A673 (cell line): ENCODE data around the gene ATG101. TPM values are rescaled to one million over a fixed set of nuclear protein-coding genes. Genes with fewer than 3 reads are reported as not detected.

Experiments
- BruUV-seq: library from RNA; stranded (reverse); fragments of 400-500 nt; replicated peaks from 2 replicates; lab custom pipeline; 2021; lab: Mats Ljungman, UMichigan
- CTCF ChIA-PET: fragments of 300-600 bp; sonication (Branson Sonifier 250); formaldehyde crosslinking; loops from one replicate; lab custom pipeline; 2022; ENCODE audit warnings: antibody characterized with exemption; lab: Charles Lee
- POLR2A ChIA-PET: fragments of 300-600 bp; sonication (Branson Sonifier 250); formaldehyde crosslinking; loops from one replicate; lab custom pipeline; 2022; ENCODE audit warnings: antibody characterized with exemption; ENCODE audit not compliant: low non-redundant PET; lab: Charles Lee
- DNase-seq: peaks from one replicate; pipeline ENCODE4 v3.0.0-alpha.2; 2015; ENCODE audit warnings: low spot score
- H3K27ac ChIP-seq: fragments of 200-600 bp; sonication (generic); 2 replicates; pipeline ENCODE4 v1.5.1; 2016; ENCODE audit warnings: mixed run types, low read depth, mild to moderate bottlenecking, mixed read lengths, antibody characterized with exemption, low read length; ENCODE audit not compliant: poor library complexity, severe bottlenecking
- H3K27me3 ChIP-seq: fragments of 200-600 bp; sonication (generic); replicated peaks from 2 replicates; pipeline ENCODE4 v1.6.1; 2017; ENCODE audit warnings: mixed run types, low read depth, mild to moderate bottlenecking, mixed read lengths, antibody characterized with exemption, low read length; ENCODE audit not compliant: insufficient read depth, poor library complexity
- H3K36me3 ChIP-seq: fragments of 200-600 bp; sonication (generic); 2 replicates; pipeline ENCODE4 v1.6.1; 2016; ENCODE audit warnings: mixed run types, mild to moderate bottlenecking, mixed read lengths, antibody characterized with exemption, low read length; ENCODE audit not compliant: insufficient read depth, poor library complexity, severe bottlenecking
- H3K4me1 ChIP-seq: fragments of 200-600 bp; sonication (generic); 2 replicates; pipeline ENCODE4 v1.6.1; 2017; ENCODE audit warnings: mixed run types, mild to moderate bottlenecking, mixed read lengths, antibody characterized with exemption, low read length; ENCODE audit not compliant: insufficient read depth, poor library complexity, severe bottlenecking
- H3K4me3 ChIP-seq: fragments of 200-600 bp; sonication (generic); 2 replicates; pipeline ENCODE4 v1.5.1; 2016; ENCODE audit warnings: low read depth, mixed run types, mild to moderate bottlenecking, mixed read lengths, low read length; ENCODE audit not compliant: poor library complexity, severe bottlenecking
- H3K9me3 ChIP-seq: fragments of 200-600 bp; sonication (generic); 2 replicates; pipeline ENCODE4 v1.6.1; 2016; ENCODE audit warnings: mixed run types, low read depth, mild to moderate bottlenecking, mixed read lengths, antibody characterized with exemption, low read length; ENCODE audit not compliant: poor library complexity, severe bottlenecking
- EZH2 ChIP-seq: fragments of 200-600 bp; sonication (generic); IDR thresholded peaks from 2 replicates; pipeline ENCODE4 v1.6.1; 2017; ENCODE audit warnings: borderline replicate concordance, low read depth, mild to moderate bottlenecking, mixed read lengths, antibody characterized with exemption, low read length; ENCODE audit not compliant: poor library complexity, severe bottlenecking
- intact Hi-C: fragments of 100-400 bp; cut with micrococcal nuclease; formaldehyde crosslinking; loops from one replicate; pipeline ENCODE4 v1.10.0; 2022; ENCODE audit not compliant: unreplicated experiment
- total RNA-seq: library from RNA; stranded (reverse); gene quantifications from 2 replicates; pipeline ENCODE4 v1.2.3, GENCODE V29; 2021
- TF ChIP-seq, protein P1 (sequence below): fragments of 300-800, 200-600 bp; sonication (generic); conservative IDR thresholded peaks from 2 replicates; pipeline ENCODE4 v1.5.1; 2017; ENCODE audit warnings: low read depth, mild to moderate bottlenecking, antibody characterized with exemption, low read length, moderate library complexity, mixed read lengths

The ATG101 gene
- total RNA-seq, 1 experiment from 2014 or later, result 52.0 TPM

DNA sequence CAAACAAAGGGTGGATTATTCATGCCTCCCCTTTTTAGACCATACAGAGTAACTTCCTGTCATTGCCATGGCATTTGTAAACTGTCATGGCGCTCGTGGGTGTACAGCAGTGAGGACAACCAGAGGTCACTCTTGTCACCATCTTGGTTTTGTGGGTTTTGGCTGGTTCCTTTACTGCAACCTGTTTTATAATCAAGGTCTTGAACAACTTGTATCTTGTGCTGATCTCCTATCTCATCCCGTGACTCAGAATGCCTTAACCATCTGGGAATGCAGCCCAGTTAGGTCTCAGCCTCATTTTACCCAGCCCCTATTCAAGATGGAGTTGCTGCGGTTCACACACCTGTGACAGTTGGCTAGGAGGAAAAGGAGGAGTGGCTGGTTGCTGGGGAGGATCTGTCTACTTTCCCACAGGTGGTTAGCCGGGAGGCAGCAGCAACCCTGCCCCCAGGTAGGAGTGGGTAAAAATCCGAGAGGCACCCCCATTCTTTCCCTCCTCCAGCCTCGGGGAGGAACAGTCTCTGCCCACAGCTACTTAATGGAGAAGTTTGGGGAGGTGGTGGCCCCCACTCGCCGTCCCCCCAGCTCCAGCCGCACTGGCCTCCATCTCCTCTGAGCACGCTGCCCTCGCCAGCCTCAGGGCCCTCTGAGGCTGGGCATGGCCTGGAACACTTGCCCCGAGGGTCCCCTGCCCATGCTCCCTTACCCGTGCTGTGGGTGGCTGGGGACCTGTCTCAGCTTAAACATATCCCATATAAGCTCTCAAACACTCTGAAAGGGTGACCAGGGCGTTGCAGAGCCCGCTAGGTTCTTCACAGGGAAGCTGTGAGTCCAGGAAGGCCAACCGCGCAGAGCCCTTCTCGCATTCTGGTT is 51.4 kb downstream of the ATG101 start:
- CTCF ChIA-PET, result interaction anchor here (0.5 to 5.1 kb wide), 8 partner anchors 26 to 672 kb away, joined by 3 to 45 read pairs (median 4); partner anchors contain the start of gene TAMALIN
- POLR2A ChIA-PET, result interaction anchor here (0.6 kb wide), 1 partner anchor 259 kb away, joined by 4 read pairs; no protein-coding TSS in a partner anchor
- Histone ChIP-seq H3K27ac (no peak overlapping the region), H3K4me3 (no peak overlapping the region), H3K4me1 (peaks cover 8% of the 10 kb centered on the region), H3K36me3 (no peaks in the 10 kb centered on the region), H3K9me3 (no peaks in the 10 kb centered on the region), H3K27me3 (no peaks in the 10 kb centered on the region)
- no peak for DNase-seq
- TF ChIP-seq, protein P1, sequence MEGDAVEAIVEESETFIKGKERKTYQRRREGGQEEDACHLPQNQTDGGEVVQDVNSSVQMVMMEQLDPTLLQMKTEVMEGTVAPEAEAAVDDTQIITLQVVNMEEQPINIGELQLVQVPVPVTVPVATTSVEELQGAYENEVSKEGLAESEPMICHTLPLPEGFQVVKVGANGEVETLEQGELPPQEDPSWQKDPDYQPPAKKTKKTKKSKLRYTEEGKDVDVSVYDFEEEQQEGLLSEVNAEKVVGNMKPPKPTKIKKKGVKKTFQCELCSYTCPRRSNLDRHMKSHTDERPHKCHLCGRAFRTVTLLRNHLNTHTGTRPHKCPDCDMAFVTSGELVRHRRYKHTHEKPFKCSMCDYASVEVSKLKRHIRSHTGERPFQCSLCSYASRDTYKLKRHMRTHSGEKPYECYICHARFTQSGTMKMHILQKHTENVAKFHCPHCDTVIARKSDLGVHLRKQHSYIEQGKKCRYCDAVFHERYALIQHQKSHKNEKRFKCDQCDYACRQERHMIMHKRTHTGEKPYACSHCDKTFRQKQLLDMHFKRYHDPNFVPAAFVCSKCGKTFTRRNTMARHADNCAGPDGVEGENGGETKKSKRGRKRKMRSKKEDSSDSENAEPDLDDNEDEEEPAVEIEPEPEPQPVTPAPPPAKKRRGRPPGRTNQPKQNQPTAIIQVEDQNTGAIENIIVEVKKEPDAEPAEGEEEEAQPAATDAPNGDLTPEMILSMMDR, result no peak
- TF ChIP-seq EZH2, result no peak
- intact Hi-C loops, result loop anchor here (1.0 to 5.0 kb wide), 2 partner anchors 96 to 114 kb away; partner anchors contain the start of gene TAMALIN
- no TSS peak for BruUV-seq

DNA sequence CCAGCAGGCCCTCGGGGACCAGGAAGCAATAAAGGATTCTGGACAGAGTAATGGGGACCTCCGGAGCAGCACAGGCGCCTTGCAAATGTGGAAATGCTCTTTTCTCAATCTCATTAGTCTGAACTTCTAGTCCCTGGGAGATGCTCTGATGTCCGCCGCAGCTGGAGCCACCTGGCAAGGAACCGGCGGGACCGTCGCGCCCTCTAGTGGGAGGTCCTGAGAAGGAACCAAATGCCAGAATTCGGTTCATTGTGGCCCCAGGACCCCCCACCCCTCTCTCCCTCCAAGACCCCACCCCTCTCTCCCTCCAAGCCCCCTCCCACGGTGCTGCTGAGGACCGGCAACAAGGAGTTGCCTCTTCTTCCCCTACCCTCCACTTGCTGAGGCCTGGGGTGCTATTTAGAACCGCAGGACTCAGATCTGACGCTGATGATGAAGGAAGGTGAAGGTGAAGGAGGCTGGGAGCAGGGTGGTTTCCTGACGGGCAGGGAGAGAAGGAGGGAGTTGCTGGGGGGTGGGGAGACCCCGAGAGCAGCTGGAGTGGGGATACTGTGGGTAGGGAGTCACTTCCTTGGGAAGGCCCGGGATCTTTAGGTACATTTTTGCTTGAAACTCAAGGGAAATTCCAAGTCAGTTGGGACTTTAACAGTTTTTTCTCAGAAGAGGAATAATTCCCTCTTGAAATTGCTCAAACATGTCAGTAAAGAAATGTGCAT is 52.2 kb downstream of the ATG101 start:
- peak; percentile 81 for DNase-seq
- no peaks in the 10 kb centered on the region for H3K27me3 ChIP-seq
- H3K27ac ChIP-seq, result no peak overlapping the region
- H3K4me1 ChIP-seq, result peaks cover 8% of the 10 kb centered on the region
- ChIA-PET CTCF (interaction anchor here (0.5 to 5.1 kb wide), 5 partner anchors 25 to 275 kb away, joined by 3 to 45 read pairs (median 5); partner anchors contain the start of gene TAMALIN), POLR2A (interaction anchor here (0.6 kb wide), 1 partner anchor 260 kb away, joined by 4 read pairs; no protein-coding TSS in a partner anchor)
- no peaks in the 10 kb centered on the region for H3K36me3 ChIP-seq
- intact Hi-C loops, result loop anchor here (5.0 kb wide), 1 partner anchor 115 kb away; the partner anchor contains the start of gene TAMALIN
- no peak for TF ChIP-seq EZH2
- TF ChIP-seq, protein P1, result peak; percentile 86
- H3K4me3 ChIP-seq, result no peak overlapping the region
- no TSS peak for BruUV-seq
- no peaks in the 10 kb centered on the region for H3K9me3 ChIP-seq

DNA sequence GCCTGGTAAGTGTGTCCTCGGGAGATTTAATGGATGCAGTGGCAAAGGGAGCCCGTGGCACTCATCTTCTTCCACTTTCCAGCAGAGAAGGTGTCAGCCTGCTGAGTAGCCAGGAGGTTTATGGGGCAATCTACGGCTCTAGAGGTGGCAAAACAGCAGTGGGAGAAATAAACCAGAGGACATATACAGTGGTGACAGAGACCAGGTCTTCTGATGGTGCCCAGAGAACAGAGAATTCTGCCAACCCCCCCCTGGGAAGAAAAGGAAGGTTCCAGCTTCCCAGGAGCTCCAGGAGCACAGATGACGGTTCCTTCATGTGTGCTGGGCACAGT is 52.7 kb downstream of the ATG101 start:
- Histone ChIP-seq H3K4me1 (peaks cover 8% of the 10 kb centered on the region), H3K36me3 (no peaks in the 10 kb centered on the region), H3K27ac (no peak overlapping the region), H3K4me3 (no peak overlapping the region), H3K9me3 (no peaks in the 10 kb centered on the region), H3K27me3 (no peaks in the 10 kb centered on the region)
- no TSS peak for BruUV-seq
- TF ChIP-seq, protein P1, result no peak
- no peak for TF ChIP-seq EZH2
- no peak for DNase-seq
- ChIA-PET CTCF (interaction anchor here (0.7 to 5.1 kb wide), 2 partner anchors 97 to 703 kb away, joined by 9 to 45 read pairs; no protein-coding TSS in a partner anchor), POLR2A (no interaction called here)
- intact Hi-C loops, result loop anchor here (5.0 kb wide), 1 partner anchor 115 kb away; the partner anchor contains the start of gene TAMALIN
